OCI-LY7 (cell line): ENCODE data around the gene OGFR. TPM values are rescaled to one million over a fixed set of nuclear protein-coding genes. Genes with fewer than 3 reads are reported as not detected.

Experiments used
- BruUV-seq: library from RNA; stranded (reverse); fragments of 400-500 nt; replicated peaks from 2 replicates; lab custom pipeline; 2021; lab: Mats Ljungman, UMichigan
- CTCF ChIA-PET: fragments of 300-600 bp; sonication (Branson Sonifier 250); formaldehyde crosslinking; loops from one replicate; lab custom pipeline; 2022; ENCODE audit warnings: antibody characterized with exemption; ENCODE audit not compliant: unreplicated experiment; lab: Charles Lee
- POLR2A ChIA-PET: fragments of 300-600 bp; sonication (Branson Sonifier 250); formaldehyde crosslinking; loops from one replicate; lab custom pipeline; 2022; ENCODE audit warnings: antibody characterized with exemption; lab: Charles Lee
- DNase-seq: peaks from one replicate; pipeline ENCODE4 v3.0.0-alpha.2; 2015; ENCODE audit warnings: low spot score
- H2AFZ ChIP-seq: fragments of 200-600 bp; sonication (generic), shearing (Covaris generic); 2 replicates; pipeline ENCODE4 v1.6.1; 2014; ENCODE audit warnings: mild to moderate bottlenecking, antibody characterized with exemption, low read length, moderate library complexity
- H3K27ac ChIP-seq: fragments of 200-600 bp; sonication (generic); 2 replicates; pipeline ENCODE4 v1.5.1; 2014; ENCODE audit warnings: mixed run types, low read depth, mild to moderate bottlenecking, moderate library complexity, low read length, inconsistent platforms; ENCODE audit not compliant: poor library complexity, severe bottlenecking
- H3K36me3 ChIP-seq: fragments of 200-600 bp; sonication (generic); 2 replicates; pipeline ENCODE4 v1.6.1; 2014; ENCODE audit warnings: mild to moderate bottlenecking, antibody characterized with exemption, low read length, moderate library complexity, mixed read lengths; ENCODE audit not compliant: insufficient read depth
- H3K4me1 ChIP-seq: fragments of 200-600 bp; sonication (generic); 2 replicates; pipeline ENCODE4 v1.5.1; 2014; ENCODE audit warnings: mild to moderate bottlenecking, low read length; ENCODE audit not compliant: insufficient read depth, poor library complexity, severe bottlenecking
- H3K4me2 ChIP-seq: fragments of 200-600 bp; sonication (generic); 2 replicates; pipeline ENCODE4 v1.6.1; 2014; ENCODE audit warnings: mild to moderate bottlenecking, low read length
- H3K4me3 ChIP-seq: fragments of 200-600 bp; sonication (generic); 2 replicates; pipeline ENCODE4 v1.5.1; 2014; ENCODE audit warnings: mild to moderate bottlenecking, low read depth, low read length; ENCODE audit not compliant: poor library complexity, severe bottlenecking
- H3K79me2 ChIP-seq: fragments of 200-600 bp; sonication (generic); 2 replicates; pipeline ENCODE4 v1.6.1; 2016; ENCODE audit warnings: low read depth, mild to moderate bottlenecking, low read length, moderate library complexity, mixed read lengths; ENCODE audit not compliant: insufficient read depth
- H3K9me2 ChIP-seq: fragments of 200-600 bp; sonication (generic); 2 replicates; pipeline ENCODE4 v1.6.1; 2016; ENCODE audit warnings: mild to moderate bottlenecking, low read length, mixed read lengths; ENCODE audit not compliant: insufficient read depth
- H3K9me3 ChIP-seq: fragments of 200-600 bp; sonication (generic); 2 replicates; pipeline ENCODE4 v1.6.1; 2014; ENCODE audit warnings: mild to moderate bottlenecking, mixed run types, low read length, mixed read lengths
- H4K20me1 ChIP-seq: fragments of 200-600 bp; sonication (generic); 2 replicates; pipeline ENCODE4 v1.6.1; 2014; ENCODE audit warnings: mild to moderate bottlenecking, antibody characterized with exemption, low read length, moderate library complexity, mixed read lengths; ENCODE audit not compliant: insufficient read depth
- CTCF ChIP-seq: fragments of 200-600 bp; sonication (generic); conservative IDR thresholded peaks from 2 replicates; pipeline ENCODE4 v1.5.1; 2014; ENCODE audit warnings: mild to moderate bottlenecking, antibody characterized with exemption, low read length, moderate library complexity, mixed read lengths
- EZH2phosphoT487 ChIP-seq: fragments of 200-600 bp; sonication (generic); IDR thresholded peaks from 2 replicates; pipeline ENCODE4 v1.6.1; 2018; ENCODE audit warnings: low read depth, borderline replicate concordance, mild to moderate bottlenecking, mixed run types, antibody characterized with exemption, low read length, moderate library complexity, mixed read lengths
- intact Hi-C: fragments of 100-400 bp; cut with micrococcal nuclease; formaldehyde crosslinking; loops from one replicate; pipeline ENCODE4 v1.10.0; 2022; ENCODE audit not compliant: unreplicated experiment
- total RNA-seq, 2 experiments: library from RNA; depleted of rRNA in 1 of 2; stranded (reverse); fragments of >200 nt in 1 of 2; shearing (Covaris generic) in 1 of 2; gene quantifications; 2 replicates each; pipeline ENCODE4 v1.2.3, GENCODE V29; 2014 to 2022

Gene OGFR
- total RNA-seq, 2 experiments from 2014 or later: 64.8 to 69.9 TPM

GRCh38 chr20:62820208-62820961, 15.8 kb downstream of the OGFR start:
- no peak overlapping the region for H3K4me2 ChIP-seq
- CTCF ChIA-PET: no interaction called here
- POLR2A ChIA-PET: no interaction called here

GRCh38 chr20:62820962-62821725, 16.5 kb downstream of the OGFR start:
- no peaks in the 10 kb centered on the region for H3K9me3 ChIP-seq
- TF ChIP-seq EZH2phosphoT487 (no peak), CTCF (no peak)
- H4K20me1 ChIP-seq: no peaks in the 10 kb centered on the region
- H3K9me2 ChIP-seq: no peaks in the 10 kb centered on the region
- CTCF ChIA-PET: no interaction called here
- no peaks in the 10 kb centered on the region for H3K36me3 ChIP-seq
- intact Hi-C loops: no loop called here
- peaks cover 7% of the 10 kb centered on the region for H3K4me1 ChIP-seq
- POLR2A ChIA-PET: no interaction called here
- H3K4me2 ChIP-seq: no peak overlapping the region
- H2AFZ ChIP-seq: no peak overlapping the region
- H3K79me2 ChIP-seq: no peaks in the 10 kb centered on the region
- no peak overlapping the region for H3K4me3 ChIP-seq
- no TSS peak for BruUV-seq
- DNase-seq: no peak
- no peak overlapping the region for H3K27ac ChIP-seq

More at GRCh38 chr20:62820208-62820961, 15.8 kb downstream of the OGFR start:
- DNase-seq: no peak
- intact Hi-C loops: no loop called here
- TF ChIP-seq CTCF: no peak
- TF ChIP-seq EZH2phosphoT487: no peak
- Histone ChIP-seq H3K79me2 (no peaks in the 10 kb centered on the region), H3K36me3 (no peaks in the 10 kb centered on the region), H3K4me1 (peaks cover 7% of the 10 kb centered on the region), H2AFZ (no peak overlapping the region), H3K9me2 (no peaks in the 10 kb centered on the region), H4K20me1 (no peaks in the 10 kb centered on the region), H3K27ac (no peak overlapping the region), H3K9me3 (no peaks in the 10 kb centered on the region), H3K4me3 (no peak overlapping the region)
- no TSS peak for BruUV-seq
